H1 (cell line): Measurements from ENCODE around the gene PDE6B.

Experiments used
- EGR1 ChIP-seq: IDR thresholded peaks from 2 replicates; pipeline ENCODE4 v1.6.1; 2011; ENCODE audit warnings: low read depth, low read length, borderline replicate concordance
- RNF2 ChIP-seq: fragments of 200-900, 300-1000 bp; sonication (generic); IDR thresholded peaks from 2 replicates; pipeline ENCODE4 v1.7.1; 2016; ENCODE audit warnings: borderline replicate concordance, low read depth, mild to moderate bottlenecking, antibody characterized with exemption, low read length; ENCODE audit not compliant: poor library complexity, severe bottlenecking; ENCODE audit errors: missing control alignments

DNA sequence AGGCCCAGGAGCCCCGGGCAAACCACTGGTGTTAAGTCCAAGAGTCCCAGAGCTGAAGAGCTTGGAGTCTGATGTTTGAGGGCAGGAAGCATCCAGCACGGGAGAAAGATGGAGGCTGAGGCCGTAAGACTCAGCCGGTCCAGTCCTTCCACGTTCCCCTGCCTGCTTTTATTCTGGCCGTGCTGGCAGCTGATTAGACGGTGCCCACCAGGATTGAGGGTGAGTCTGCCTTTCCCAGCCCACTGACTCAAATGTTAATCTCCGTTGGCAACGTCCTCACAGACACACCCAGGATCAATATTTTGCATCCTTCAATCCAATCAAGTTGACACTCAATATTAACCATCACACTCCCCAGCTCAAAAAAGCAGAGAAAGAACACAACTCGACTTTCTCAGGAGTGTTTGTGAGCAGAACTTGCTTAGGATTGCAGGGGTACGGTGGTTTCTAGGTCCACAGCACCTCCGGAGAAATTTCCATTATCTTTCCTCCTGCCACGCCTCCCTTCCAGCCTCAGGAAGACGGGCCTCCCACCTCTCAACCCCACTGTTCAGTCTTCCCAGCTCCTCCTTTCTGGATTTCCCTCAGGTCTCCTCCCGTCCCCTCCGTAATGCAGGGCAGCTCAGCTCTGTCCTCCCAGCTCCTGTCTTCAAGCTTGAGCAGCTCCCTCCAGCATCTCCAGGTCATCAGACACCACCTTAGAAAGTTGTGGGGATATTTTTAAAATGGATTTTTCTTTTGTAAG, 36.0 kb upstream of the PDE6B start:
- no peak for TF ChIP-seq RNF2
- TF ChIP-seq EGR1 = no peak
